Stomach (tissue), 4 donors: ENCODE results near the gene RNASE13.

Experiments used
- CTCF ChIP-seq, 7 experiments: fragments of 450-650 bp in 4 of 7; fragments of 200-600 bp in 3 of 7; sonication (generic) in 3 of 7; IDR thresholded peaks; one replicate each; pipeline ENCODE4 v1.5.1; 2016 to 2019; ENCODE audit warnings: antibody characterized with exemption in 7 of 7, control low read depth in 2 of 7, mild to moderate bottlenecking in 1 of 7
- POLR2A ChIP-seq, 4 donors: fragments of 450-650 bp; IDR thresholded peaks; one replicate each; pipeline ENCODE4 v1.6.1; 2016; ENCODE audit warnings: antibody characterized with exemption in 4 of 4, control low read depth in 2 of 4, mild to moderate bottlenecking in 1 of 4, moderate library complexity in 1 of 4

GRCh38 chr14:21039585-21040369, 5.2 kb upstream of the RNASE13 start:
- TF ChIP-seq CTCF (IDR thresholded peaks at IDR 0.05) (peak in 5 of 7 experiments; percentile 41 to 73 (median 64)), POLR2A (IDR thresholded peaks at IDR 0.05) (no peak)
